PC-9 (cell line): ENCODE data around the gene FFAR2. TPM values are rescaled to one million over a fixed set of nuclear protein-coding genes. Genes with fewer than 3 reads are reported as not detected.

Source experiments
- BruUV-seq: library from RNA; stranded (reverse); fragments of 400-500 nt; replicated peaks from 2 replicates; lab custom pipeline; 2021; lab: Mats Ljungman, UMichigan
- CTCF ChIA-PET: fragments of 300-600 bp; sonication (Branson Sonifier 250); formaldehyde crosslinking; loops from one replicate; lab custom pipeline; 2022; ENCODE audit warnings: antibody characterized with exemption; lab: Charles Lee
- POLR2A ChIA-PET: fragments of 300-600 bp; sonication (Branson Sonifier 250); formaldehyde crosslinking; loops from one replicate; lab custom pipeline; 2022; ENCODE audit warnings: antibody characterized with exemption; ENCODE audit not compliant: unreplicated experiment; lab: Charles Lee
- DNase-seq, 2 experiments: peaks; one replicate each; pipeline versions ENCODE4 v3.0.0 to v3.0.0-alpha.2; 2015 to 2022; ENCODE audit warnings: mixed read lengths in 1 of 2
- H2AFZ ChIP-seq: fragments of 200-600 bp; sonication (generic); 2 replicates; pipeline ENCODE4 v1.8.1; 2017; ENCODE audit warnings: antibody characterized with exemption
- H3F3A ChIP-seq: fragments of 200-600 bp; sonication (generic); 2 replicates; pipeline ENCODE4 v1.8.1; 2017; ENCODE audit warnings: antibody characterized with exemption, mild to moderate bottlenecking, low read depth; ENCODE audit not compliant: insufficient read depth
- H3K27ac ChIP-seq: fragments of 200-600 bp; sonication (generic); 2 replicates; pipeline ENCODE4 v1.6.1; 2016; ENCODE audit warnings: mixed run types
- H3K27me3 ChIP-seq: fragments of 200-600 bp; sonication (generic); 2 replicates; pipeline ENCODE4 v1.6.1; 2016; ENCODE audit warnings: low read depth, mixed run types; ENCODE audit not compliant: insufficient read depth
- H3K36me3 ChIP-seq: fragments of 200-600 bp; sonication (generic); 2 replicates; pipeline ENCODE4 v1.6.1; 2016; ENCODE audit warnings: low read depth, mixed run types
- H3K4me1 ChIP-seq: fragments of 200-600 bp; sonication (generic); replicated peaks from 2 replicates; pipeline ENCODE4 v1.6.1; 2016; ENCODE audit warnings: mixed run types; ENCODE audit not compliant: insufficient read depth
- H3K4me2 ChIP-seq: fragments of 200-600 bp; sonication (generic); 2 replicates; pipeline ENCODE4 v1.6.1; 2017; ENCODE audit warnings: mixed run types
- H3K4me3 ChIP-seq: fragments of 200-600 bp; sonication (generic); 2 replicates; pipeline ENCODE4 v1.6.1; 2016; ENCODE audit warnings: mixed run types
- H3K79me2 ChIP-seq: fragments of 200-600 bp; sonication (generic); 2 replicates; pipeline ENCODE4 v1.6.1; 2017; ENCODE audit warnings: low read depth, mixed run types
- H3K9me2 ChIP-seq: fragments of 200-600 bp; sonication (generic); 2 replicates; pipeline ENCODE4 v1.8.1; 2017; ENCODE audit warnings: mild to moderate bottlenecking; ENCODE audit not compliant: insufficient read depth
- H3K9me3 ChIP-seq: fragments of 200-600 bp; sonication (generic); 2 replicates; pipeline ENCODE4 v1.8.1; 2016; ENCODE audit warnings: low read depth; ENCODE audit not compliant: insufficient read depth
- H4K20me1 ChIP-seq: fragments of 200-600 bp; sonication (generic); 2 replicates; pipeline ENCODE4 v1.8.1; 2017; ENCODE audit not compliant: insufficient read depth
- CTCF ChIP-seq: fragments of 200-600 bp; sonication (generic); conservative IDR thresholded peaks from 2 replicates; pipeline ENCODE4 v1.6.1; 2017; ENCODE audit warnings: mixed run types, antibody characterized with exemption, mild to moderate bottlenecking, moderate library complexity
- EZH2 ChIP-seq: fragments of 200-600 bp; sonication (generic); IDR thresholded peaks from 2 replicates; pipeline ENCODE4 v1.8.0; 2017; ENCODE audit warnings: antibody characterized with exemption, low read depth
- intact Hi-C: fragments of 100-400 bp; cut with micrococcal nuclease; formaldehyde crosslinking; loops from one replicate; pipeline ENCODE4 v1.10.0; 2022; ENCODE audit not compliant: unreplicated experiment
- total RNA-seq: library from RNA; stranded (reverse); gene quantifications from 2 replicates; pipeline ENCODE4 v1.2.3, GENCODE V29; 2021

Gene FFAR2
- total RNA-seq, 1 experiment from 2014 or later = not detected

DNA sequence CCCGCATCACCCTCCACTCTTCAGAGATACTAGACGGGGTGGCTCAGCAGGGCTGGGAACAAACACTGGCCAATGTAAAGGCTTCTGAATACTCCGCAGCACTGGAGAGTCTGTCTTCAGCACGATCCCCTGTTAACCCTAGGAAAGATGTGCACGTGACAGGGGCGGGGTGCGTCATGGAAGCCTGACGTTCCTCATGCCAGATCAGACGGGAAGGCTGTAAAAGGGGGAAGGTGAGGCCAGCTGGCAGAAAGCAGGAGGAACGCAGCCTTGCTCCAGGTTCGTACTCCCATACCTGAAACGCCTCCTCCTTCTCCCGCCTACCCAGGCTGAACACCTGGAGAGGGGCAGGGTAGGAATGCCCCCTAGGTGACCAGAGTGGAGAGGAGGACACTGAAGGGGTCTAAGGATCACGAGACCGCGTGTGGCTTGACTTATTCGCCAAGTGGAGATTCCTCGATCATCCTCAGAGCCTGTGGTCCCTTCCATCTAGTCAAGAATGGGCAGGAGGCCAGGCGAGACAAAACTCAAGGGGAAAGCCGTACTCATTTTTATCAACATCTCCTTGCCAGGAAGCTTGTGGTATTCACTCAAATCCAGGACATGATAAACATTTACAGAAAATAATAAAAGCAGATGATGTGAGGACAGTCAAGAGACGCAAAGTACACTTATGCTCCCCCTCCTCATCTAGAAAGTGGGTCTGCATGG is 18.2 kb upstream of the FFAR2 start:
- BruUV-seq = no TSS peak

DNA sequence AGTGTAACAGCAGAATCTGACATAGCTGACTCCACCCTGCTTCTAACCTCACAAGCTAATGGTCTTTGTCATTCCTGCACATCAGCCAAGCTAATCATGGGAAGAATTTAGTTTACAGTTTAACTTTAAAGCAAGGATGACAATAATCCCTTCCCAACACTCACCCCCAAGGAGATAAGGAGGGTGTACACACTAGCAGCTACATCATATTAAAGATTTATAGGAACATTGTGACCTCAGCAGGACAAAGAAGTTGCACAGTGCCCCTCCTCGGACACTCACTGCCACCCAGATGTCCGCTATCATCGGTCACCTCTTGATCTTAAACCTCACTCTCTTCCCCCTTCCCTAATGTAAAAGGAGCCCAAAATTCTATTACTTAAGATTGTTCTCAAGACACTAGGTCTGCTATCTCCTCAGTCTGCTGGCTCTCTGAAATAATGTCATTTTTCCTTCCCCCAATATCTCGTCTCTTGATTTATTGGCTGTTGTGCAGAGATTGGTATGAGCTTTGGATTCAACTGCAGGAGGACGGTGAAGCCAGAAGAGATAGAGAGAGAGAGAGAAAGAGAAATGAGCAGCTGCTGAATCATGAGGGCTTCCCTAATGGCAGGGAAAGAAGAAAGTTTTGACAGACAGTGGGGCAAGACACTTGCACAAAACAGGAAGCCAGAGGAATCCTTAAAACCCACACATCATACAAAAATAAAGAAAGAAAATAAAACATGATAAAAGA is 17.5 kb upstream of the FFAR2 start:
- Histone ChIP-seq H3K27ac (no peak overlapping the region), H4K20me1 (no peaks in the 10 kb centered on the region), H3K4me2 (no peak overlapping the region), H3K4me1 (no peaks in the 10 kb centered on the region), H3K27me3 (peaks cover 33% of the 10 kb centered on the region), H3K36me3 (no peaks in the 10 kb centered on the region), H3K79me2 (no peaks in the 10 kb centered on the region), H3F3A (no peaks in the 10 kb centered on the region; the same call in 1 of the 2 replicates), H3K9me2 (no peaks in the 10 kb centered on the region), H3K4me3 (no peak overlapping the region), H3K9me3 (no peaks in the 10 kb centered on the region), H2AFZ (no peak overlapping the region)
- ChIA-PET POLR2A (no interaction called here), CTCF (interaction anchor here (0.6 to 1.2 kb wide), 3 partner anchors 9 to 599 kb away, joined by 3 read pairs; no protein-coding TSS in a partner anchor)
- TF ChIP-seq CTCF (no peak), EZH2 (no peak)
- no peak for DNase-seq
- intact Hi-C loops = no loop called here
- no TSS peak for BruUV-seq

More for the DNA sequence above, 18.2 kb upstream of the FFAR2 start:
- no peaks in the 10 kb centered on the region for H3K36me3 ChIP-seq
- ChIA-PET POLR2A (no interaction called here), CTCF (interaction anchor here (0.6 to 1.2 kb wide), 2 partner anchors 9 to 598 kb away, joined by 3 read pairs; no protein-coding TSS in a partner anchor)
- no peak overlapping the region for H3K4me3 ChIP-seq
- peaks cover 37% of the 10 kb centered on the region for H3K27me3 ChIP-seq
- intact Hi-C loops = no loop called here
- no peaks in the 10 kb centered on the region for H4K20me1 ChIP-seq
- no peak overlapping the region for H3K4me2 ChIP-seq
- no peaks in the 10 kb centered on the region for H3K9me3 ChIP-seq
- no peaks in the 10 kb centered on the region for H3K4me1 ChIP-seq
- H3K9me2 ChIP-seq = no peaks in the 10 kb centered on the region
- TF ChIP-seq EZH2 (no peak), CTCF (no peak)
- DNase-seq = no peak
- H2AFZ ChIP-seq = no peak overlapping the region
- H3K79me2 ChIP-seq = no peaks in the 10 kb centered on the region
- H3F3A ChIP-seq = no peaks in the 10 kb centered on the region; the same call in 1 of the 2 replicates
- no peak overlapping the region for H3K27ac ChIP-seq

GRCh38 chr19:35431145-35431807 is 16.8 kb upstream of the FFAR2 start:
- intact Hi-C loops = no loop called here

More at GRCh38 chr19:35431145-35431807, 16.8 kb upstream of the FFAR2 start:
- Histone ChIP-seq H3F3A (no peaks in the 10 kb centered on the region), H3K36me3 (no peaks in the 10 kb centered on the region), H3K27ac (no peak overlapping the region), H3K4me2 (no peak overlapping the region), H2AFZ (no peak overlapping the region), H3K9me3 (no peaks in the 10 kb centered on the region), H4K20me1 (no peaks in the 10 kb centered on the region), H3K4me1 (peaks cover 6% of the 10 kb centered on the region), H3K79me2 (no peaks in the 10 kb centered on the region), H3K4me3 (no peak overlapping the region), H3K27me3 (peaks cover 30% of the 10 kb centered on the region), H3K9me2 (no peaks in the 10 kb centered on the region)
- TF ChIP-seq CTCF (no peak), EZH2 (no peak)
- ChIA-PET POLR2A (no interaction called here), CTCF (interaction anchor here (1.2 kb wide), 1 partner anchor 10 kb away, joined by 3 read pairs; no protein-coding TSS in a partner anchor)
- DNase-seq = no peak
- no TSS peak for BruUV-seq
